ENCODE data around the gene KAZN. TPM values are rescaled to one million over a fixed set of nuclear protein-coding genes. Genes with fewer than 3 reads are reported as not detected.
"Not testable (repeated sequence)": the region's sequence is repeated elsewhere in the genome, so short reads cannot be mapped to it uniquely, and the experiment has no call there.

KAZN gene
- total and polyA plus RNA-seq, 3 donors from 2014 or later: 12.1 to 14.6 (median 13.8) TPM

DNA sequence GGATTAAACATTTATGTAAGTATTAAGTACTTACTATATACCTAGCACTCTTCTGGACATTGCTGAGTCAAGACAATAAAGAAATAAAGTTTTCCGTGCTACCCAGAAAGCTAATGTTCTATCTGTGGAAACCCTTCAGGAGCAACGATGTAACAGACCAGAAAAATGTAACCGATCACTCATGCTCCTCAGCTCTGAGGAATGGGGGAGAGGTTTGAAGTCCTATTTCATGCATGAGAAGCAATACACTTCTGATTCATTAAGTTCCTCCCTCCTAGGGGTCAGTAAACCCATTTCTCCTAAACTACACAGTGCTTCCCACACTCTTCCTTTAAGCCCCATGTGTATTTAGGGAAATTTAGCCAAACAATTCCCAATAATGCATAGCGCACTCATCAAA lies 25.6 kb upstream of the KAZN start:
- H3K4me1 ChIP-seq: no peaks in the 10 kb centered on the region
- H3K36me3 ChIP-seq (ENCODE audit: low read depth, missing control alignments): no peaks in the 10 kb centered on the region
- TF ChIP-seq, protein P1, sequence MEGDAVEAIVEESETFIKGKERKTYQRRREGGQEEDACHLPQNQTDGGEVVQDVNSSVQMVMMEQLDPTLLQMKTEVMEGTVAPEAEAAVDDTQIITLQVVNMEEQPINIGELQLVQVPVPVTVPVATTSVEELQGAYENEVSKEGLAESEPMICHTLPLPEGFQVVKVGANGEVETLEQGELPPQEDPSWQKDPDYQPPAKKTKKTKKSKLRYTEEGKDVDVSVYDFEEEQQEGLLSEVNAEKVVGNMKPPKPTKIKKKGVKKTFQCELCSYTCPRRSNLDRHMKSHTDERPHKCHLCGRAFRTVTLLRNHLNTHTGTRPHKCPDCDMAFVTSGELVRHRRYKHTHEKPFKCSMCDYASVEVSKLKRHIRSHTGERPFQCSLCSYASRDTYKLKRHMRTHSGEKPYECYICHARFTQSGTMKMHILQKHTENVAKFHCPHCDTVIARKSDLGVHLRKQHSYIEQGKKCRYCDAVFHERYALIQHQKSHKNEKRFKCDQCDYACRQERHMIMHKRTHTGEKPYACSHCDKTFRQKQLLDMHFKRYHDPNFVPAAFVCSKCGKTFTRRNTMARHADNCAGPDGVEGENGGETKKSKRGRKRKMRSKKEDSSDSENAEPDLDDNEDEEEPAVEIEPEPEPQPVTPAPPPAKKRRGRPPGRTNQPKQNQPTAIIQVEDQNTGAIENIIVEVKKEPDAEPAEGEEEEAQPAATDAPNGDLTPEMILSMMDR (IDR thresholded peaks at IDR 0.05): no peak
- TF ChIP-seq POLR2A (IDR thresholded peaks at IDR 0.05): no peak
- no peak overlapping the region for H3K27ac ChIP-seq
- intact Hi-C loops (cut with DNase I; ENCODE audit: low total_unique reads): no loop called here
- H3K27me3 ChIP-seq: no peaks in the 10 kb centered on the region
- no peak overlapping the region for H3K4me3 ChIP-seq
- H3K9me3 ChIP-seq: no peaks in the 10 kb centered on the region
- no peak for DNase-seq
- WGBS, 2 donors: 47 to 71% methylated on average over 4 of the region's 4 CpGs

DNA sequence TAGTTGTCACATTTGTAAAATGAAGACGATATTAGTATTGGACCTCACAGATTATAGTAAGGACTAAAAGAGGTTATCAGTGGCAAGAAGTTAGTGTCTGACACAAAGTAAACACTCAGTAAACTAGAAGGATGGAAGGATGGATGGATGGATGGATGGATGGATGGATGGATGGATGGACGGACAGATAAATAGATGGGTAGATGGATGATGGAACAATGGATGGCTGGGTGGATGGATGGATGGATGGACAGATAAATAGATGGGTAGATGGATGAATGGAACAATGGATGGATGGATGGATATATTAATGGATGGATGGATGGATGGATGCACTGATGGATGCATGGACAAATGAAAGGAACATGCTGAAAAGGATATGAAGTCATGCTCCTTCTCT lies 22.3 kb upstream of the KAZN start:
- Histone ChIP-seq H3K4me3 (no peak overlapping the region), H3K4me1 (no peaks in the 10 kb centered on the region), H3K36me3 (ENCODE audit: low read depth, missing control alignments) (no peaks in the 10 kb centered on the region), H3K9me3 (no peaks in the 10 kb centered on the region), H3K27me3 (no peaks in the 10 kb centered on the region), H3K27ac (no peak overlapping the region)
- intact Hi-C loops (cut with DNase I; ENCODE audit: low total_unique reads): no loop called here
- 89 to 94% methylated on average over 2 of the region's 2 CpGs for WGBS, 2 donors
- no peak for DNase-seq
- TF ChIP-seq, protein P1 (IDR thresholded peaks at IDR 0.05): no peak
- no peak for TF ChIP-seq POLR2A (IDR thresholded peaks at IDR 0.05)

DNA sequence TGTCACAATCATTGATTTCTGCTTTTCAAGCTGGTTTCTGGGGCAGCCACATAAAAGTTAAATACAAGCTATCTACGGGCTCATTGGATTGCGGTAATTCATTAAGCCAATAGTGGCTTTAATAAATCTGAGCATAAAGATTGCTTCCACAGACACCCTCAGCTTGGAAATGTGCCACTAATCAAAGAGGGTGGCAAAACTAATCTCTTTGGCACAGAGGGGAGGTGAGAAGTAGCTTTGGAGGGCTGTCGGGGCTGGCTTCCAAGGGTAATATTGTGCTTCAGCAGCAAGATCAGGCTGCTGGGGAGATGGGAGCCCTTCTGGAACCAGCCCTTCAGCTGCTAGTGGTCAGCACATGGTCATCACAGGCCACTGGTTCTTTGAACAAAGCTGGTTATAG lies 21.2 kb upstream of the KAZN start:
- 84 to 95% methylated on average over 3 of the region's 3 CpGs for WGBS, 2 donors
- TF ChIP-seq POLR2A (IDR thresholded peaks at IDR 0.05): no peak
- TF ChIP-seq, protein P1 (IDR thresholded peaks at IDR 0.05): no peak
- intact Hi-C loops (cut with DNase I; ENCODE audit: low total_unique reads): no loop called here

DNA sequence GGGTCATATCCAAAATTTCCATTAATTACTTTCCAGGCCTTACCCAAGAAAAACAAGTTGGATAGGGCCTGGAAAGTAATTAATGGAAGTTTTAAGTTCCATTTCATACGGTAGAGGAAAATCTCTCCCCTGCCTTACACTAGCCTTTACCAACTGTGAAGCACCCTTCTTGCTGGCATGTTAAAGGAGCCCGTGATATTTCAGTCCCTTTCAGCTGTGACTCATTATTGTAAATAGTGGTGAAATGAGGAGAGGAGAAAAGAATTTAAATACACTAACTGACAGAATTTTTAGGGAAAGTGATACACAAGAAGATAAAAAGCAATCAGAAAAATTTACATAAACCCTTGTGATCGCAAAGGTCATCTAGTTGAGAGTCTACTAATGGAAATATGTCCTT lies 20.3 kb upstream of the KAZN start:
- H3K27me3 ChIP-seq: no peaks in the 10 kb centered on the region
- no peaks in the 10 kb centered on the region for H3K4me1 ChIP-seq
- H3K9me3 ChIP-seq: no peaks in the 10 kb centered on the region
- TF ChIP-seq, protein P1 (IDR thresholded peaks at IDR 0.05): no peak
- no peak overlapping the region for H3K4me3 ChIP-seq
- H3K36me3 ChIP-seq (ENCODE audit: low read depth, missing control alignments): no peaks in the 10 kb centered on the region
- 89 to 91% methylated on average over 3 of the region's 3 CpGs for WGBS, 2 donors
- no peak overlapping the region for H3K27ac ChIP-seq
- intact Hi-C loops (cut with DNase I; ENCODE audit: low total_unique reads): no loop called here
- DNase-seq: no peak

More for the DNA sequence above, 21.2 kb upstream of the KAZN start:
- Histone ChIP-seq H3K27me3 (no peaks in the 10 kb centered on the region), H3K4me1 (no peaks in the 10 kb centered on the region), H3K27ac (no peak overlapping the region), H3K36me3 (ENCODE audit: low read depth, missing control alignments) (no peaks in the 10 kb centered on the region), H3K9me3 (no peaks in the 10 kb centered on the region), H3K4me3 (no peak overlapping the region)
- no peak for DNase-seq

DNA sequence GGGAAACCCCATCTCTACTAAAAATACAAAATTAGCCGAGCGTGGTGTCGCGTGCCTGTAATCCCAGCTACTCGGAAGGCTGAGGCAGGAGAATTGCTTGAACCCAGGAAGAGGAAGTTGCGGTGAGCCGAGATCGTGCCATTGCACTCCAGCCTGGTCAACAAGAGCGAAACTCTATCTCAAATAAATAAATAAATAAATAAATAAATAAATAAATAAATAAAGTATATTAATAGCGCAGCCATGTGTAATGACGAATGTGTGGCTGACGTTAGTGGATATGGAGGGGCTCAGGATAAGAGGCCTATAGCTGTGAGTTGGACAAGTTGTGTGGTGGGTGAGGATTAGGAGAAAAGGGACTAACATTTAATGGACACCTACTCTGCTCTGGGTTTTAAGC lies 18.2 kb upstream of the KAZN start:
- DNase-seq; H3K27me3 ChIP-seq; H3K4me1 ChIP-seq; intact Hi-C loops (cut with DNase I; ENCODE audit: low total_unique reads); H3K36me3 ChIP-seq (ENCODE audit: low read depth, missing control alignments); H3K9me3 ChIP-seq; H3K4me3 ChIP-seq; H3K27ac ChIP-seq: not testable (repeated sequence)
- 96 to 97% methylated on average over 12 of the region's 12 CpGs for WGBS, 2 donors

Measured in testis (tissue), 3 donors.